Measurements from ENCODE around the gene CCDC169.
"Not testable (repeated sequence)": the region's sequence is repeated elsewhere in the genome, so short reads cannot be mapped to it uniquely, and the experiment has no call there.

Gene CCDC169

GRCh38 chr13:36337938-36338641, 40.5 kb upstream of the CCDC169 start:
- Histone ChIP-seq H3K9me3 (ENCODE audit: control insufficient read depth in 2 of 2, low read length in 2 of 2) (no peaks in the 10 kb centered on the region), H3K9ac (ENCODE audit: low read depth in 1 of 2, low read length in 2 of 2) (no peak overlapping the region), H3K36me3 (ENCODE audit: control insufficient read depth in 2 of 2, insufficient read depth in 2 of 2, low read length in 2 of 2) (no peaks in the 10 kb centered on the region), H3K4me1 (ENCODE audit: control insufficient read depth in 2 of 2, insufficient read depth in 2 of 2, low read length in 2 of 2) (no peaks in the 10 kb centered on the region), H3K27me3 (ENCODE audit: control insufficient read depth in 2 of 2, insufficient read depth in 2 of 2, low read length in 2 of 2) (no peaks in the 10 kb centered on the region), H3K27ac (ENCODE audit: low read depth in 2 of 2, low read length in 2 of 2) (no peak overlapping the region), H3K4me3 (ENCODE audit: low read length in 2 of 2) (no peak overlapping the region)

- Histone ChIP-seq H3K27me3 (ENCODE audit: control insufficient read depth in 2 of 2, insufficient read depth in 2 of 2, low read length in 2 of 2) (no peaks in the 10 kb centered on the region), H3K27ac (ENCODE audit: low read depth in 2 of 2, low read length in 2 of 2) (no peak overlapping the region), H3K36me3 (ENCODE audit: control insufficient read depth in 2 of 2, insufficient read depth in 2 of 2, low read length in 2 of 2) (peaks cover 0 to 3% of the 10 kb centered on the region in 2 donors), H3K9ac (ENCODE audit: low read depth in 1 of 2, low read length in 2 of 2) (no peak overlapping the region), H3K4me3 (ENCODE audit: low read length in 2 of 2) (no peak overlapping the region), H3K4me1 (ENCODE audit: control insufficient read depth in 2 of 2, insufficient read depth in 2 of 2, low read length in 2 of 2) (no peaks in the 10 kb centered on the region), H3K9me3 (ENCODE audit: control insufficient read depth in 2 of 2, low read length in 2 of 2) (no peaks in the 10 kb centered on the region)
Observed at GRCh38 chr13:36332986-36333385, 35.4 kb upstream of the CCDC169 start.

DNA sequence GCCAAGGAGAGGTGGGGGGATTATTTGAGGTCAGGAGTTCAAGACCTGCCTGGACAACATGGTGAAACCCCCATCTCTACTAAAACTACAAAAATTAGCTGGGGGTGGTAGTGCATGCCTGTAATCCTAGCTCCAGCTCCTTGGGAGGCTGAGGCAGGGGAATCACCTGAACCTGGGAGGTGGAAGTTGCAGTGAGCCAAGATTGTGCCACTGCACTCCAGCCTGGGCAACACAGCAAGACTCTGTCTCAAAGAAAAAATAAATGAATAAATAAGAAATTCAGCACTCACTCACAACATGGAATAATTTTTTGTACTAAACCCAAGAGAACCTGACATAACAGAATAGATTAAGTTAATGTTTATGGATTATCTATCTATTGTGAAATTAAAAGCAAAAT, 34.6 kb upstream of the CCDC169 start:
- not testable (repeated sequence) for H3K27me3 ChIP-seq (ENCODE audit: control insufficient read depth in 2 of 2, insufficient read depth in 2 of 2, low read length in 2 of 2); H3K27ac ChIP-seq (ENCODE audit: low read depth in 2 of 2, low read length in 2 of 2); H3K9me3 ChIP-seq (ENCODE audit: control insufficient read depth in 2 of 2, low read length in 2 of 2); H3K4me3 ChIP-seq (ENCODE audit: low read length in 2 of 2); H3K9ac ChIP-seq (ENCODE audit: low read depth in 1 of 2, low read length in 2 of 2); H3K4me1 ChIP-seq (ENCODE audit: control insufficient read depth in 2 of 2, insufficient read depth in 2 of 2, low read length in 2 of 2); H3K36me3 ChIP-seq (ENCODE audit: control insufficient read depth in 2 of 2, insufficient read depth in 2 of 2, low read length in 2 of 2)

- no peak overlapping the region for H3K27ac ChIP-seq (ENCODE audit: low read depth in 2 of 2, low read length in 2 of 2)
- H3K4me3 ChIP-seq (ENCODE audit: low read length in 2 of 2): no peak overlapping the region
- no peaks in the 10 kb centered on the region for H3K9me3 ChIP-seq (ENCODE audit: control insufficient read depth in 2 of 2, low read length in 2 of 2)
- H3K4me1 ChIP-seq (ENCODE audit: control insufficient read depth in 2 of 2, insufficient read depth in 2 of 2, low read length in 2 of 2): no peaks in the 10 kb centered on the region
- peaks cover 0 to 3% of the 10 kb centered on the region in 2 donors for H3K36me3 ChIP-seq (ENCODE audit: control insufficient read depth in 2 of 2, insufficient read depth in 2 of 2, low read length in 2 of 2)
- H3K9ac ChIP-seq (ENCODE audit: low read depth in 1 of 2, low read length in 2 of 2): no peak overlapping the region
- H3K27me3 ChIP-seq (ENCODE audit: control insufficient read depth in 2 of 2, insufficient read depth in 2 of 2, low read length in 2 of 2): no peaks in the 10 kb centered on the region
Observed at GRCh38 chr13:36331280-36331679, 33.7 kb upstream of the CCDC169 start.

DNA sequence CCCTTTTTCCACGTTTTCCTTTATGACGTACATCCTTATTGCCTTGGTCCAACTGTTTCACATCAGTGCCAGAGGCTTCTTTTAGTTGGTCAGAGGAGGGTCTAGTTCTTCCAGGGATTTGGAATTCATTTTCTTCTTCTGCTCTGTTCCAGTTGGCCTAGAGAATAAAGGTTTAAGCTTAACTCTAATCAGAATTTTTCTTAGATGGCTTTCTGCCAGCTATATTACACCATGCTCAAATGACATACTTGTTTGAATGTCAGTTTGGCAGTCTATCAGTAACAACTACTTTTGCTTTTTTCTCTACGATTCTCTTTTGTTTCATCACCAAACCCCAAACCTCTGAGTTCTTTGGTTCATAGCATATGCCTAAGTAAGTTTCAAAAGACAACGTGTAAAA, 31.7 kb upstream of the CCDC169 start:
- H3K4me3 ChIP-seq (ENCODE audit: low read length in 2 of 2): no peak overlapping the region
- H3K9ac ChIP-seq (ENCODE audit: low read depth in 1 of 2, low read length in 2 of 2): no peak overlapping the region
- peaks cover 0 to 6% of the 10 kb centered on the region in 2 donors for H3K36me3 ChIP-seq (ENCODE audit: control insufficient read depth in 2 of 2, insufficient read depth in 2 of 2, low read length in 2 of 2)
- no peaks in the 10 kb centered on the region for H3K27me3 ChIP-seq (ENCODE audit: control insufficient read depth in 2 of 2, insufficient read depth in 2 of 2, low read length in 2 of 2)
- H3K9me3 ChIP-seq (ENCODE audit: control insufficient read depth in 2 of 2, low read length in 2 of 2): no peaks in the 10 kb centered on the region
- H3K4me1 ChIP-seq (ENCODE audit: control insufficient read depth in 2 of 2, insufficient read depth in 2 of 2, low read length in 2 of 2): no peaks in the 10 kb centered on the region
- H3K27ac ChIP-seq (ENCODE audit: low read depth in 2 of 2, low read length in 2 of 2): no peak overlapping the region

GRCh38 chr13:36328821-36329220, 31.2 kb upstream of the CCDC169 start:
- peaks cover 0 to 6% of the 10 kb centered on the region in 2 donors for H3K36me3 ChIP-seq (ENCODE audit: control insufficient read depth in 2 of 2, insufficient read depth in 2 of 2, low read length in 2 of 2)
- H3K27me3 ChIP-seq (ENCODE audit: control insufficient read depth in 2 of 2, insufficient read depth in 2 of 2, low read length in 2 of 2): no peaks in the 10 kb centered on the region
- H3K9ac ChIP-seq (ENCODE audit: low read depth in 1 of 2, low read length in 2 of 2): no peak overlapping the region
- H3K4me3 ChIP-seq (ENCODE audit: low read length in 2 of 2): no peak overlapping the region
- H3K9me3 ChIP-seq (ENCODE audit: control insufficient read depth in 2 of 2, low read length in 2 of 2): no peaks in the 10 kb centered on the region
- no peak overlapping the region for H3K27ac ChIP-seq (ENCODE audit: low read depth in 2 of 2, low read length in 2 of 2)
- no peaks in the 10 kb centered on the region for H3K4me1 ChIP-seq (ENCODE audit: control insufficient read depth in 2 of 2, insufficient read depth in 2 of 2, low read length in 2 of 2)

- H3K9ac ChIP-seq (ENCODE audit: low read depth in 1 of 2, low read length in 2 of 2): no peak overlapping the region
- H3K9me3 ChIP-seq (ENCODE audit: control insufficient read depth in 2 of 2, low read length in 2 of 2): no peaks in the 10 kb centered on the region
- no peak overlapping the region for H3K27ac ChIP-seq (ENCODE audit: low read depth in 2 of 2, low read length in 2 of 2)
- H3K4me1 ChIP-seq (ENCODE audit: control insufficient read depth in 2 of 2, insufficient read depth in 2 of 2, low read length in 2 of 2): no peaks in the 10 kb centered on the region
- H3K27me3 ChIP-seq (ENCODE audit: control insufficient read depth in 2 of 2, insufficient read depth in 2 of 2, low read length in 2 of 2): no peaks in the 10 kb centered on the region
- H3K4me3 ChIP-seq (ENCODE audit: low read length in 2 of 2): no peak overlapping the region
- H3K36me3 ChIP-seq (ENCODE audit: control insufficient read depth in 2 of 2, insufficient read depth in 2 of 2, low read length in 2 of 2): peaks cover 0 to 6% of the 10 kb centered on the region in 2 donors
Observed at GRCh38 chr13:36325912-36326311, 28.3 kb upstream of the CCDC169 start.

DNA sequence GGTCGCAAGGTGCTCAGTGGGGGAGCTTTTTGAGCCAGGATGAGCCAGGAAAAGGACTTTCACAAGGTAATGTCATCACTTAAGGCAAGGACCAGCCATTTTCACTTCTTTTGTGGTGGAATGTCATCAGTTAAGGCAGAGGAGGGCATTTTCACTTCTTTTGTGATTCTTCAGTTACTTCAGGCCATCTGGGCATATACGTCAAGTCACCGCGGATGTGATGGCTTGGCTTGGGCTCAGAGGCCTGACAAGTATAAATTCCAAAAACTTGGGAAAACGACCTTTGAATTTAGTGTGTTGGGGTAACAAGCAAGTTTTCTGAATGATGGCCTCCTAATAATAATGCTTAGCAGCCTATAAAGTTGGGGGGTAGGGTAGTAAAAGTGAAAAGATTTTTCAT, 27.3 kb upstream of the CCDC169 start:
- not testable (repeated sequence) for H3K4me1 ChIP-seq (ENCODE audit: control insufficient read depth in 2 of 2, insufficient read depth in 2 of 2, low read length in 2 of 2); H3K27me3 ChIP-seq (ENCODE audit: control insufficient read depth in 2 of 2, insufficient read depth in 2 of 2, low read length in 2 of 2); H3K4me3 ChIP-seq (ENCODE audit: low read length in 2 of 2); H3K36me3 ChIP-seq (ENCODE audit: control insufficient read depth in 2 of 2, insufficient read depth in 2 of 2, low read length in 2 of 2); H3K27ac ChIP-seq (ENCODE audit: low read depth in 2 of 2, low read length in 2 of 2); H3K9me3 ChIP-seq (ENCODE audit: control insufficient read depth in 2 of 2, low read length in 2 of 2); H3K9ac ChIP-seq (ENCODE audit: low read depth in 1 of 2, low read length in 2 of 2)

GRCh38 chr13:36323951-36324566, 26.4 kb upstream of the CCDC169 start:
- H3K4me3 ChIP-seq (ENCODE audit: low read length in 2 of 2): no peak overlapping the region
- no peak overlapping the region for H3K9ac ChIP-seq (ENCODE audit: low read depth in 1 of 2, low read length in 2 of 2)
- no peaks in the 10 kb centered on the region for H3K9me3 ChIP-seq (ENCODE audit: control insufficient read depth in 2 of 2, low read length in 2 of 2)
- no peaks in the 10 kb centered on the region for H3K4me1 ChIP-seq (ENCODE audit: control insufficient read depth in 2 of 2, insufficient read depth in 2 of 2, low read length in 2 of 2)
- peaks cover 0 to 6% of the 10 kb centered on the region in 2 donors for H3K36me3 ChIP-seq (ENCODE audit: control insufficient read depth in 2 of 2, insufficient read depth in 2 of 2, low read length in 2 of 2)
- H3K27me3 ChIP-seq (ENCODE audit: control insufficient read depth in 2 of 2, insufficient read depth in 2 of 2, low read length in 2 of 2): no peaks in the 10 kb centered on the region
- H3K27ac ChIP-seq (ENCODE audit: low read depth in 2 of 2, low read length in 2 of 2): no peak overlapping the region

DNA sequence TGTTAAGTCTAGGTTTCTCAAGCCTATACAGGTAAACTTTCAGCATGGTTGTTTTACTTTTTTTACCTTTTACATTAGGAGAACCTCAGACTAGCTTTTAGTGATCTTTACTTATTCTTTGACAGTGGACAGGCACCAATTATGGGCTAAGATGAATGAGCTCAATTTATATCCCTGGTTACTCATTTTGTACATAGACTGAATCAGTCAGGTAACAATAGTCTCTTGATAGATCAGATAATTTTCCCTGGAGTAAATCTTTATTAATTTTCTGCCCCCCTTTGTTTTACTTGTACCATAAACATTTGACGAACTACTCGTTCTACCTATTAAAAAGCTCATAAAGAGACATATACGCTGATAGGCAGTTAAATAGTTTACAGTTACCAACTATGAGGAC, 25.8 kb upstream of the CCDC169 start:
- H3K27ac ChIP-seq (ENCODE audit: low read depth in 2 of 2, low read length in 2 of 2): no peak overlapping the region
- no peaks in the 10 kb centered on the region for H3K27me3 ChIP-seq (ENCODE audit: control insufficient read depth in 2 of 2, insufficient read depth in 2 of 2, low read length in 2 of 2)
- no peak overlapping the region for H3K9ac ChIP-seq (ENCODE audit: low read depth in 1 of 2, low read length in 2 of 2)
- H3K36me3 ChIP-seq (ENCODE audit: control insufficient read depth in 2 of 2, insufficient read depth in 2 of 2, low read length in 2 of 2): peaks cover 0 to 6% of the 10 kb centered on the region in 2 donors
- no peaks in the 10 kb centered on the region for H3K9me3 ChIP-seq (ENCODE audit: control insufficient read depth in 2 of 2, low read length in 2 of 2)
- H3K4me3 ChIP-seq (ENCODE audit: low read length in 2 of 2): no peak overlapping the region
- no peaks in the 10 kb centered on the region for H3K4me1 ChIP-seq (ENCODE audit: control insufficient read depth in 2 of 2, insufficient read depth in 2 of 2, low read length in 2 of 2)
